MM.1S (cell line): ENCODE measurements around the gene EPHB1.

ENCODE experiments used
- CTCF ChIP-seq: fragments of 300-600 bp; sonication (generic); IDR thresholded peaks from 2 replicates; pipeline ENCODE4 v1.5.1; 2016; ENCODE audit warnings: antibody characterized with exemption, low read length, mixed read lengths
- EZH2 ChIP-seq: fragments of 300-600 bp; sonication (generic); optimal IDR thresholded peaks from 2 replicates; pipeline ENCODE3; 2017; ENCODE audit warnings: low read depth, mild to moderate bottlenecking, antibody characterized with exemption, low read length, mixed read lengths
- EZH2phosphoT487 ChIP-seq: fragments of 300-600 bp; sonication (generic); IDR thresholded peaks from 2 replicates; pipeline ENCODE4 v1.6.1; 2018; ENCODE audit warnings: antibody characterized with exemption, low read length

GRCh38 chr3:134769287-134769868 lies 25.7 kb upstream of the EPHB1 start:
- no peak for TF ChIP-seq CTCF
- no peak for TF ChIP-seq EZH2
- no peak for TF ChIP-seq EZH2phosphoT487
